ENCODE measurements around the gene SYTL3. TPM values are rescaled to one million over a fixed set of nuclear protein-coding genes. Genes with fewer than 3 reads are reported as not detected.

SYTL3 gene
- total RNA-seq, 1 experiment from 2014 or later = 0.09 TPM

- Histone ChIP-seq H2BK120ac (ENCODE audit: low read depth, low read length, poor library complexity, severe bottlenecking) (no peak overlapping the region), H3K9ac (ENCODE audit: extremely low read depth, insufficient read length, low read length) (no peak overlapping the region), H2BK15ac (ENCODE audit: low read depth, low read length) (no peak overlapping the region), H3K18ac (ENCODE audit: insufficient read length, low read depth, low read length) (no peak overlapping the region), H3K79me2 (ENCODE audit: insufficient read depth, low read length) (no peaks in the 10 kb centered on the region), H3K27me3 (ENCODE audit: insufficient read depth, low read length) (no peaks in the 10 kb centered on the region), H4K91ac (ENCODE audit: insufficient read length, low read depth, low read length) (no peak overlapping the region), H4K5ac (ENCODE audit: insufficient read length, low read depth, low read length) (no peak overlapping the region), H3T11ph (ENCODE audit: low read length) (no peak overlapping the region), H4K20me1 (ENCODE audit: control insufficient read depth, insufficient read depth, insufficient read length) (no peaks in the 10 kb centered on the region), H2BK12ac (ENCODE audit: insufficient read length, low read depth, low read length) (no peak overlapping the region), H2BK5ac (ENCODE audit: insufficient read length, low read length) (no peak overlapping the region), H3K27ac (ENCODE audit: insufficient read length, low read depth, low read length) (no peak overlapping the region), H3K56ac (ENCODE audit: insufficient read length, low read depth, low read length) (no peak overlapping the region), H3K4me1 (ENCODE audit: insufficient read depth, low read length) (no peaks in the 10 kb centered on the region), H3K23me2 (ENCODE audit: insufficient read length, low read depth, low read length, poor library complexity, severe bottlenecking) (no peaks in the 10 kb centered on the region), H3K23ac (ENCODE audit: insufficient read length, low read depth, low read length) (no peak overlapping the region), H3K14ac (ENCODE audit: insufficient read depth, low read length) (no peak overlapping the region), H3K79me1 (ENCODE audit: insufficient read depth, low read depth, low read length, poor library complexity, severe bottlenecking) (no peaks in the 10 kb centered on the region), H4K8ac (replicated peaks; ENCODE audit: insufficient read length, low read depth, low read length) (no peak overlapping the region), H2AFZ (ENCODE audit: low read length) (no peak overlapping the region), H3K4me2 (ENCODE audit: insufficient read depth, insufficient read length, low read length) (no peak overlapping the region), H3K9me3 (ENCODE audit: control insufficient read depth, low read depth, low read length) (no peaks in the 10 kb centered on the region), H2BK20ac (ENCODE audit: low read depth, low read length, poor library complexity, severe bottlenecking) (no peak overlapping the region), H3K4ac (ENCODE audit: low read depth, low read length) (no peak overlapping the region), H2AK5ac (ENCODE audit: insufficient read length, low read length) (no peak overlapping the region)
- Mint-ChIP-seq H3K4me1 (peaks cover 3 to 4% of the 10 kb centered on the region in 2 experiments; a peak in 3 of 4 replicates), H3K9me3 (no peaks in the 10 kb centered on the region), H3K36me3 (ENCODE audit: insufficient read depth in 1 of 3, low read depth in 3 of 3) (peaks cover 19 to 57% (median 39%) of the 10 kb centered on the region in 3 experiments; a peak in 6 of 7 replicates), H3K27ac (peak overlapping the region in 1 of 3 experiments; percentile 49; a peak in 1 of 7 replicates), H3K4me3 (no peak overlapping the region), H3K27me3 (ENCODE audit: low read depth) (no peaks in the 10 kb centered on the region)
- TF ChIP-seq, protein P1, sequence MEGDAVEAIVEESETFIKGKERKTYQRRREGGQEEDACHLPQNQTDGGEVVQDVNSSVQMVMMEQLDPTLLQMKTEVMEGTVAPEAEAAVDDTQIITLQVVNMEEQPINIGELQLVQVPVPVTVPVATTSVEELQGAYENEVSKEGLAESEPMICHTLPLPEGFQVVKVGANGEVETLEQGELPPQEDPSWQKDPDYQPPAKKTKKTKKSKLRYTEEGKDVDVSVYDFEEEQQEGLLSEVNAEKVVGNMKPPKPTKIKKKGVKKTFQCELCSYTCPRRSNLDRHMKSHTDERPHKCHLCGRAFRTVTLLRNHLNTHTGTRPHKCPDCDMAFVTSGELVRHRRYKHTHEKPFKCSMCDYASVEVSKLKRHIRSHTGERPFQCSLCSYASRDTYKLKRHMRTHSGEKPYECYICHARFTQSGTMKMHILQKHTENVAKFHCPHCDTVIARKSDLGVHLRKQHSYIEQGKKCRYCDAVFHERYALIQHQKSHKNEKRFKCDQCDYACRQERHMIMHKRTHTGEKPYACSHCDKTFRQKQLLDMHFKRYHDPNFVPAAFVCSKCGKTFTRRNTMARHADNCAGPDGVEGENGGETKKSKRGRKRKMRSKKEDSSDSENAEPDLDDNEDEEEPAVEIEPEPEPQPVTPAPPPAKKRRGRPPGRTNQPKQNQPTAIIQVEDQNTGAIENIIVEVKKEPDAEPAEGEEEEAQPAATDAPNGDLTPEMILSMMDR (conservative IDR thresholded peaks at IDR 0.05) = no peak
- no peak for DNase-seq
- no CpG with 5 or more reads among the region's 6 CpGs for WGBS (ENCODE audit: extremely low coverage, insufficient read length, low lambda C conversion rate)
Measured at GRCh38 chr6:158634695-158635426, 15.0 kb upstream of the SYTL3 start.

Data from H9 (cell line).